Activated naive CD8-positive, alpha-beta T cell treated with anti-CD3 and anti-CD28 coated beads for 36 hours (primary cell): ENCODE results near the gene NME2. TPM values are rescaled to one million over a fixed set of nuclear protein-coding genes. Genes with fewer than 3 reads are reported as not detected.
"Not testable (repeated sequence)": the region's sequence is repeated elsewhere in the genome, so short reads cannot be mapped to it uniquely, and the experiment has no call there.

ENCODE experiments used
- DNase-seq: peaks from one replicate; pipeline ENCODE4 v3.0.0; 2021
- H3K27ac Mint-ChIP-seq: one replicate; pipeline ENCODE4 v1.8.0; 2022; ENCODE audit warnings: mild to moderate bottlenecking, moderate library complexity, mixed read lengths
- H3K27me3 Mint-ChIP-seq: one replicate; pipeline ENCODE4 v1.8.0; 2022; ENCODE audit warnings: mild to moderate bottlenecking, mixed read lengths
- H3K36me3 Mint-ChIP-seq: one replicate; pipeline ENCODE4 v1.8.0; 2021; ENCODE audit warnings: mild to moderate bottlenecking, mixed read lengths
- H3K4me1 Mint-ChIP-seq: one replicate; pipeline ENCODE4 v1.8.0; 2021; ENCODE audit warnings: mixed read lengths
- H3K4me3 Mint-ChIP-seq: one replicate; pipeline ENCODE4 v1.8.0; 2022; ENCODE audit warnings: mild to moderate bottlenecking, moderate library complexity, mixed read lengths
- H3K9me3 Mint-ChIP-seq: one replicate; pipeline ENCODE4 v1.8.0; 2022; ENCODE audit warnings: mixed read lengths
- total RNA-seq, 2 experiments: library from RNA; stranded (reverse); gene quantifications; one replicate each; pipeline ENCODE4 v1.2.3, GENCODE V29; 2021

NME2 gene
- 100 to 1,000 TPM; 983 to 986 TPM for total RNA-seq

- Mint-ChIP-seq H3K9me3 (no peaks in the 10 kb centered on the region), H3K36me3 (peaks cover 55% of the 10 kb centered on the region), H3K27me3 (peaks cover 4% of the 10 kb centered on the region), H3K4me1 (peaks cover 28% of the 10 kb centered on the region), H3K27ac (peak within 1 kb of the TSS; percentile 94), H3K4me3 (peak within 1 kb of the TSS; percentile 92)
- peak; percentile 86 for DNase-seq
Observed at GRCh38 chr17:51166198-51166986, at the start of gene NME2. TSS of gene NME2 (plus strand) at chr17:51166411. CDS start at chr17:51166831, 420 bp downstream.

GRCh38 chr17:51118330-51119195 lies 47.6 kb upstream of the NME2 start:
- H3K27ac Mint-ChIP-seq, result no peak overlapping the region
- H3K4me1 Mint-ChIP-seq, result peaks cover 53% of the 10 kb centered on the region
- peak overlapping the region; percentile 94 for H3K4me3 Mint-ChIP-seq
- no peak for DNase-seq
- H3K36me3 Mint-ChIP-seq, result peaks cover 1% of the 10 kb centered on the region
- no peaks in the 10 kb centered on the region for H3K27me3 Mint-ChIP-seq
- H3K9me3 Mint-ChIP-seq, result no peaks in the 10 kb centered on the region

- Mint-ChIP-seq H3K27ac (peak overlapping the region; percentile 93), H3K9me3 (no peaks in the 10 kb centered on the region), H3K4me3 (peak overlapping the region; percentile 94), H3K4me1 (peaks cover 53% of the 10 kb centered on the region), H3K36me3 (peaks cover 1% of the 10 kb centered on the region), H3K27me3 (no peaks in the 10 kb centered on the region)
- peak; percentile 54 for DNase-seq
Observed at GRCh38 chr17:51119415-51120356, 46.5 kb upstream of the NME2 start.

GRCh38 chr17:51120357-51120738 lies 45.9 kb upstream of the NME2 start:
- peaks cover 1% of the 10 kb centered on the region for H3K36me3 Mint-ChIP-seq
- peak overlapping the region; percentile 93 for H3K27ac Mint-ChIP-seq
- no peaks in the 10 kb centered on the region for H3K27me3 Mint-ChIP-seq
- peaks cover 53% of the 10 kb centered on the region for H3K4me1 Mint-ChIP-seq
- H3K9me3 Mint-ChIP-seq, result no peaks in the 10 kb centered on the region
- peak; percentile 53 for DNase-seq
- H3K4me3 Mint-ChIP-seq, result peak overlapping the region; percentile 94

- peak within 1 kb of the TSS; percentile 99 for H3K27ac Mint-ChIP-seq
- DNase-seq, result peak; percentile 97
- H3K4me3 Mint-ChIP-seq, result peak within 1 kb of the TSS; percentile 94
- H3K9me3 Mint-ChIP-seq, result no peaks in the 10 kb centered on the region
- H3K4me1 Mint-ChIP-seq, result peaks cover 53% of the 10 kb centered on the region
- no peaks in the 10 kb centered on the region for H3K27me3 Mint-ChIP-seq
- peaks cover 1% of the 10 kb centered on the region for H3K36me3 Mint-ChIP-seq
Observed at GRCh38 chr17:51120739-51121619, 45.2 kb upstream of the NME2 start, which contains the start of gene SPAG9. TSS of gene SPAG9 (minus strand) at chr17:51120868. CDS start at chr17:51120656, 212 bp downstream.

- no peaks in the 10 kb centered on the region for H3K9me3 Mint-ChIP-seq
- no peaks in the 10 kb centered on the region for H3K27me3 Mint-ChIP-seq
- H3K4me3 Mint-ChIP-seq, result peak overlapping the region; percentile 94
- DNase-seq, result peak; percentile 87
- H3K36me3 Mint-ChIP-seq, result peaks cover 1% of the 10 kb centered on the region
- H3K27ac Mint-ChIP-seq, result peak overlapping the region; percentile 99
- peaks cover 46% of the 10 kb centered on the region for H3K4me1 Mint-ChIP-seq
Observed at GRCh38 chr17:51121620-51122472, 44.4 kb upstream of the NME2 start.

- not testable (repeated sequence) for H3K4me3 Mint-ChIP-seq, H3K36me3 Mint-ChIP-seq, H3K27me3 Mint-ChIP-seq, H3K9me3 Mint-ChIP-seq
- Mint-ChIP-seq H3K4me1 (peaks cover 38% of the 10 kb centered on the region), H3K27ac (peak overlapping the region; percentile 99)
- peak; percentile 7 for DNase-seq
Observed at GRCh38 chr17:51122473-51123115, 43.6 kb upstream of the NME2 start.

- no peak overlapping the region for H3K27ac Mint-ChIP-seq
- H3K4me3 Mint-ChIP-seq, result no peak overlapping the region
- H3K27me3 Mint-ChIP-seq, result no peaks in the 10 kb centered on the region
- H3K9me3 Mint-ChIP-seq, result no peaks in the 10 kb centered on the region
- DNase-seq, result no peak
- H3K36me3 Mint-ChIP-seq, result no peaks in the 10 kb centered on the region
- H3K4me1 Mint-ChIP-seq, result peaks cover 17% of the 10 kb centered on the region
Observed at GRCh38 chr17:51124640-51125503, 41.3 kb upstream of the NME2 start.

GRCh38 chr17:51128076-51128475 lies 38.1 kb upstream of the NME2 start:
- no peaks in the 10 kb centered on the region for H3K36me3 Mint-ChIP-seq
- no peaks in the 10 kb centered on the region for H3K9me3 Mint-ChIP-seq
- peaks cover 6% of the 10 kb centered on the region for H3K4me1 Mint-ChIP-seq
- H3K4me3 Mint-ChIP-seq, result no peak overlapping the region
- no peak overlapping the region for H3K27ac Mint-ChIP-seq
- H3K27me3 Mint-ChIP-seq, result peaks cover 7% of the 10 kb centered on the region
- DNase-seq, result peak; percentile 24

- Mint-ChIP-seq H3K27ac (no peak overlapping the region), H3K36me3 (no peaks in the 10 kb centered on the region), H3K9me3 (no peaks in the 10 kb centered on the region), H3K4me1 (peaks cover 10% of the 10 kb centered on the region), H3K4me3 (no peak overlapping the region), H3K27me3 (peaks cover 7% of the 10 kb centered on the region)
- DNase-seq, result no peak
Observed at GRCh38 chr17:51132964-51133319, 33.3 kb upstream of the NME2 start.

- Mint-ChIP-seq H3K27me3 (peaks cover 7% of the 10 kb centered on the region), H3K27ac (no peak overlapping the region), H3K4me1 (peaks cover 10% of the 10 kb centered on the region), H3K4me3 (no peak overlapping the region), H3K9me3 (no peaks in the 10 kb centered on the region), H3K36me3 (no peaks in the 10 kb centered on the region)
- DNase-seq, result no peak
Observed at GRCh38 chr17:51133365-51133764, 32.8 kb upstream of the NME2 start.

GRCh38 chr17:51135956-51136355 lies 30.3 kb upstream of the NME2 start:
- Mint-ChIP-seq H3K4me1 (peaks cover 10% of the 10 kb centered on the region), H3K4me3 (no peak overlapping the region), H3K27ac (no peak overlapping the region), H3K27me3 (peaks cover 7% of the 10 kb centered on the region), H3K36me3 (no peaks in the 10 kb centered on the region), H3K9me3 (no peaks in the 10 kb centered on the region)
- DNase-seq, result no peak
